Panc1 (cell line): ENCODE results near the gene FAM163A. TPM values are rescaled to one million over a fixed set of nuclear protein-coding genes. Genes with fewer than 3 reads are reported as not detected.

Source experiments
- ATAC-seq: fragments of 200-7000 bp; cut with Tn5 transposase; 2 replicates; pipeline ENCODE4 v1.9.1; 2020; ENCODE audit warnings: mild to moderate bottlenecking, moderate library complexity
- BruUV-seq: library from RNA; stranded (reverse); fragments of 400-500 nt; replicated peaks from 2 replicates; lab custom pipeline; 2021; lab: Mats Ljungman, UMichigan
- CTCF ChIA-PET: fragments of 300-600 bp; sonication (Branson Sonifier 250); formaldehyde crosslinking; loops from one replicate; lab custom pipeline; 2022; ENCODE audit warnings: antibody characterized with exemption; lab: Charles Lee
- POLR2A ChIA-PET: fragments of 300-600 bp; sonication (Branson Sonifier 250); formaldehyde crosslinking; loops from one replicate; lab custom pipeline; 2022; ENCODE audit warnings: antibody characterized with exemption; lab: Charles Lee
- DNase-seq: peaks from one replicate; pipeline ENCODE4 v3.0.0-alpha.2; 2010; ENCODE audit warnings: low read depth, low spot score
- H3K27ac ChIP-seq: 2 replicates; pipeline ENCODE4 v1.5.1; 2011; ENCODE audit warnings: mild to moderate bottlenecking, low read length, inconsistent platforms
- H3K27me3 ChIP-seq: fragments of 200-500 bp; sonication (Bioruptor generic); 2 replicates; pipeline ENCODE4 v1.6.0; 2014; ENCODE audit warnings: low read length, inconsistent platforms; ENCODE audit not compliant: control insufficient read depth, insufficient read depth
- H3K36me3 ChIP-seq: fragments of 200-500 bp; sonication (Bioruptor generic); 2 replicates; pipeline ENCODE4 v1.5.1; 2014; ENCODE audit warnings: inconsistent platforms, mild to moderate bottlenecking, low read length, moderate library complexity; ENCODE audit not compliant: control insufficient read depth, insufficient read depth
- H3K4me1 ChIP-seq: 2 replicates; pipeline ENCODE4 v1.5.1; 2011; ENCODE audit warnings: inconsistent platforms, mild to moderate bottlenecking, low read length, moderate library complexity; ENCODE audit not compliant: control insufficient read depth, insufficient read depth
- H3K4me3 ChIP-seq, 2 experiments: 2 replicates each; pipeline ENCODE4 v1.5.1; 2011 to 2012; ENCODE audit warnings: low read depth in 2 of 2, low read length in 2 of 2, mild to moderate bottlenecking in 2 of 2, inconsistent platforms in 1 of 2, moderate library complexity in 1 of 2
- H3K9me3 ChIP-seq: fragments of 200-500 bp; sonication (Bioruptor generic); 2 replicates; pipeline ENCODE4 v1.5.1; 2014; ENCODE audit warnings: low read depth, mild to moderate bottlenecking, inconsistent platforms, low read length, moderate library complexity; ENCODE audit not compliant: control insufficient read depth, insufficient read depth
- CTCF ChIP-seq: fragments of 450-650 bp; IDR thresholded peaks from 2 replicates; pipeline ENCODE4 v1.5.1; 2017; ENCODE audit warnings: mild to moderate bottlenecking
- POLR2AphosphoS5 ChIP-seq: IDR thresholded peaks from 2 replicates; pipeline ENCODE4 v1.6.1; 2012; ENCODE audit warnings: mild to moderate bottlenecking, low read depth, low read length, moderate library complexity
- REST ChIP-seq, 2 experiments: IDR thresholded peaks; 2 replicates each; pipeline ENCODE4 v1.6.1; 2011 to 2012; ENCODE audit warnings: low read depth in 2 of 2, control low read depth in 1 of 2, low read length in 1 of 2, mild to moderate bottlenecking in 1 of 2, moderate library complexity in 1 of 2; ENCODE audit not compliant: insufficient read depth in 1 of 2
- SIN3A ChIP-seq: IDR thresholded peaks from 2 replicates; pipeline ENCODE4 v1.6.1; 2012; ENCODE audit warnings: low read depth, mild to moderate bottlenecking, low read length, moderate library complexity, borderline replicate concordance; ENCODE audit not compliant: insufficient read depth
- TCF7L2 ChIP-seq: IDR thresholded peaks from 2 replicates; pipeline ENCODE4 v1.6.1; 2011; ENCODE audit warnings: mild to moderate bottlenecking, low read depth, low read length, inconsistent platforms
- in situ Hi-C: cut with HindIII; loops from 2 replicates; pipeline ENCODE4 v1.10.0; 2016; ENCODE audit warnings: low sequenced_read_pairs, low pct_unique_long_range_greater_than_20kb
- intact Hi-C: fragments of 100-400 bp; cut with micrococcal nuclease; formaldehyde crosslinking; loops from one replicate; pipeline ENCODE4 v1.10.0; 2022; ENCODE audit not compliant: unreplicated experiment
- total RNA-seq: library from RNA; stranded (reverse); gene quantifications from one replicate; pipeline ENCODE4 v1.2.1, GENCODE V29; 2021; ENCODE audit not compliant: unreplicated experiment

The FAM163A gene
- total RNA-seq, 1 experiment from 2014 or later, result not detected

DNA sequence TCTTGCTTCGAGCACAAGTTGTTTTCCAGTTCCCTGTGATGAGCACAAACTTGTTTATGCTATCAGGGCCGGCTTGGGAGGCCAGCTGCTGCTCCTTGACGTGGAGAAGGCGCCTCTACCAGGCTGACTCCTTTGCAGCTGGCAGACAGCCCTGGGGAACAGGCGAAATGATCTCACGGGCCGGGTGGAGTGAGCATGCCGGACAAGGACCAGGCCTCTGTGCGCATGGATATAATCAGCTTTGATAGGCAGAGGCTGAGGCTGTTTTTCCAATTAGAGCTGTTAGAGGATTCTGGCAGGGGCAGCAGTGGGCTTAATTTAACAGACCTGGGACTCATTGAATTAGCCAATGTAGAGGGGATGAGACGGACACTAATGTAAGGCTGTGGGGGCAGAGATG lies 38.9 kb downstream of the FAM163A start:
- Histone ChIP-seq H3K4me3 (no peak overlapping the region), H3K36me3 (no peaks in the 10 kb centered on the region), H3K9me3 (no peaks in the 10 kb centered on the region), H3K4me1 (no peaks in the 10 kb centered on the region), H3K27ac (no peak overlapping the region), H3K27me3 (peaks cover 8% of the 10 kb centered on the region; the same call in 1 of the 2 replicates)
- CTCF ChIA-PET, result no interaction called here
- no peak for DNase-seq
- ATAC-seq, result no peak
- intact Hi-C loops (no loop called here), in situ Hi-C loops (no loop called here)
- POLR2A ChIA-PET, result no interaction called here
- no TSS peak for BruUV-seq
- no peak for TF ChIP-seq POLR2AphosphoS5
- TF ChIP-seq SIN3A, result no peak
- TF ChIP-seq TCF7L2, result no peak
- TF ChIP-seq CTCF, result no peak
- no peak for TF ChIP-seq REST (IDR thresholded peaks at IDR 0.05; ENCODE audit: insufficient read depth in 1 of 2, low read depth in 2 of 2, low read length in 1 of 2)

DNA sequence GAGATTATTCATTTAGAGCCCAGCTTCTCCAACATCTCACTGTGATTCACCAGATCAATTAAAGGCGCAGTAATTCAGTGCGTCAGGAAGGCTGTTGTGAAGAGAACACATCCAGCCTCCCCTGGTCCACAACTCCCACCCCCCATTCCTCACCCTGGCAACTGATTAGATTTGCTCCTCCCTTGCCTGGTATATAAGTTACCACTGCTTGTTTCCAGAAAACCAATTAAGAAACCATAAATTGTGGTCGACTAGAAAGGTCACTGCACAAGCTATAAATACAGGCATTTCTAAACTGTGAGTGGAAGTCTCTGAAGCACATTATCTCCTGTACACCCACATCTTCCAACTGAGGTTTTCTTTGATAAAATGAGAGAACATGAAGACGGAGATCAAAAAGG lies 41.9 kb downstream of the FAM163A start:
- Histone ChIP-seq H3K27ac (no peak overlapping the region), H3K9me3 (no peaks in the 10 kb centered on the region), H3K36me3 (no peaks in the 10 kb centered on the region), H3K27me3 (peaks cover 8% of the 10 kb centered on the region; the same call in 1 of the 2 replicates), H3K4me1 (no peaks in the 10 kb centered on the region), H3K4me3 (no peak overlapping the region)
- ATAC-seq (no peak), DNase-seq (no peak)
- intact Hi-C loops (no loop called here), in situ Hi-C loops (no loop called here)
- POLR2A ChIA-PET, result interaction anchor here (0.6 kb wide), 1 partner anchor 30 kb away, joined by 3 read pairs; no protein-coding TSS in a partner anchor
- TF ChIP-seq CTCF, result no peak
- TF ChIP-seq REST (IDR thresholded peaks at IDR 0.05; ENCODE audit: insufficient read depth in 1 of 2, low read depth in 2 of 2, low read length in 1 of 2), result no peak
- TF ChIP-seq POLR2AphosphoS5, result no peak
- TF ChIP-seq SIN3A, result no peak
- CTCF ChIA-PET, result no interaction called here
- no TSS peak for BruUV-seq
